ENCODE data around the gene GDF9. TPM values are rescaled to one million over a fixed set of nuclear protein-coding genes. Genes with fewer than 3 reads are reported as not detected.

GDF9 gene, protein sequence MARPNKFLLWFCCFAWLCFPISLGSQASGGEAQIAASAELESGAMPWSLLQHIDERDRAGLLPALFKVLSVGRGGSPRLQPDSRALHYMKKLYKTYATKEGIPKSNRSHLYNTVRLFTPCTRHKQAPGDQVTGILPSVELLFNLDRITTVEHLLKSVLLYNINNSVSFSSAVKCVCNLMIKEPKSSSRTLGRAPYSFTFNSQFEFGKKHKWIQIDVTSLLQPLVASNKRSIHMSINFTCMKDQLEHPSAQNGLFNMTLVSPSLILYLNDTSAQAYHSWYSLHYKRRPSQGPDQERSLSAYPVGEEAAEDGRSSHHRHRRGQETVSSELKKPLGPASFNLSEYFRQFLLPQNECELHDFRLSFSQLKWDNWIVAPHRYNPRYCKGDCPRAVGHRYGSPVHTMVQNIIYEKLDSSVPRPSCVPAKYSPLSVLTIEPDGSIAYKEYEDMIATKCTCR
- total RNA-seq (0.14 and 0.45 TPM in 2 replicates), polyA plus RNA-seq (1.8 TPM in 1 of 2 replicates, not detected in the other)

GRCh38 chr5:132866342-132867045 is at the start of gene GDF9, which contains the start of gene UQCRQ:
Gene GDF9, minus strand, starts transcription at chr5:132866469. Its CDS starts 1,936 bp downstream, at chr5:132864533.
Gene UQCRQ, plus strand, starts transcription at chr5:132866642. Its CDS starts 240 bp downstream, at chr5:132866882.
- Histone ChIP-seq H3K36me3 (peaks cover 10% of the 10 kb centered on the region), H3K4me1 (ENCODE audit: low read depth) (peaks cover 18% of the 10 kb centered on the region), H3K27me3 (no peaks in the 10 kb centered on the region), H3K4me3 (peak within 1 kb of the TSS; percentile 49), H3K9me3 (ENCODE audit: low read depth) (no peaks in the 10 kb centered on the region), H3K27ac (peak within 1 kb of the TSS; percentile 94)
- TF ChIP-seq, protein P1, sequence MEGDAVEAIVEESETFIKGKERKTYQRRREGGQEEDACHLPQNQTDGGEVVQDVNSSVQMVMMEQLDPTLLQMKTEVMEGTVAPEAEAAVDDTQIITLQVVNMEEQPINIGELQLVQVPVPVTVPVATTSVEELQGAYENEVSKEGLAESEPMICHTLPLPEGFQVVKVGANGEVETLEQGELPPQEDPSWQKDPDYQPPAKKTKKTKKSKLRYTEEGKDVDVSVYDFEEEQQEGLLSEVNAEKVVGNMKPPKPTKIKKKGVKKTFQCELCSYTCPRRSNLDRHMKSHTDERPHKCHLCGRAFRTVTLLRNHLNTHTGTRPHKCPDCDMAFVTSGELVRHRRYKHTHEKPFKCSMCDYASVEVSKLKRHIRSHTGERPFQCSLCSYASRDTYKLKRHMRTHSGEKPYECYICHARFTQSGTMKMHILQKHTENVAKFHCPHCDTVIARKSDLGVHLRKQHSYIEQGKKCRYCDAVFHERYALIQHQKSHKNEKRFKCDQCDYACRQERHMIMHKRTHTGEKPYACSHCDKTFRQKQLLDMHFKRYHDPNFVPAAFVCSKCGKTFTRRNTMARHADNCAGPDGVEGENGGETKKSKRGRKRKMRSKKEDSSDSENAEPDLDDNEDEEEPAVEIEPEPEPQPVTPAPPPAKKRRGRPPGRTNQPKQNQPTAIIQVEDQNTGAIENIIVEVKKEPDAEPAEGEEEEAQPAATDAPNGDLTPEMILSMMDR (IDR thresholded peaks at IDR 0.05; ENCODE audit: low read depth, low read length), result peak; percentile 45
- DNase-seq (ENCODE audit: low read depth in 1 of 2, low spot score in 1 of 2), result peak; percentile 99 to 100

GRCh38 chr5:132915681-132916080 is 49.4 kb upstream of the GDF9 start:
- peaks cover 13% of the 10 kb centered on the region for H3K36me3 ChIP-seq
- no peak overlapping the region for H3K27ac ChIP-seq
- no peak overlapping the region for H3K4me3 ChIP-seq
- TF ChIP-seq, protein P1 (IDR thresholded peaks at IDR 0.05; ENCODE audit: low read depth, low read length), result no peak
- peak in 1 of 2 donors; percentile 6 for DNase-seq (ENCODE audit: low read depth in 1 of 2, low spot score in 1 of 2)
- no peaks in the 10 kb centered on the region for H3K9me3 ChIP-seq (ENCODE audit: low read depth)
- H3K4me1 ChIP-seq (ENCODE audit: low read depth), result no peaks in the 10 kb centered on the region
- no peaks in the 10 kb centered on the region for H3K27me3 ChIP-seq

- H3K27ac ChIP-seq, result peak overlapping the region; percentile 30
- no peaks in the 10 kb centered on the region for H3K27me3 ChIP-seq
- no peak for DNase-seq (ENCODE audit: low read depth in 1 of 2, low spot score in 1 of 2)
- H3K36me3 ChIP-seq, result peaks cover 9% of the 10 kb centered on the region
- H3K4me3 ChIP-seq, result no peak overlapping the region
- TF ChIP-seq, protein P1 (IDR thresholded peaks at IDR 0.05; ENCODE audit: low read depth, low read length), result no peak
- H3K4me1 ChIP-seq (ENCODE audit: low read depth), result no peaks in the 10 kb centered on the region
- H3K9me3 ChIP-seq (ENCODE audit: low read depth), result no peaks in the 10 kb centered on the region
Measured at GRCh38 chr5:132909702-132910101, 43.4 kb upstream of the GDF9 start.

DNA sequence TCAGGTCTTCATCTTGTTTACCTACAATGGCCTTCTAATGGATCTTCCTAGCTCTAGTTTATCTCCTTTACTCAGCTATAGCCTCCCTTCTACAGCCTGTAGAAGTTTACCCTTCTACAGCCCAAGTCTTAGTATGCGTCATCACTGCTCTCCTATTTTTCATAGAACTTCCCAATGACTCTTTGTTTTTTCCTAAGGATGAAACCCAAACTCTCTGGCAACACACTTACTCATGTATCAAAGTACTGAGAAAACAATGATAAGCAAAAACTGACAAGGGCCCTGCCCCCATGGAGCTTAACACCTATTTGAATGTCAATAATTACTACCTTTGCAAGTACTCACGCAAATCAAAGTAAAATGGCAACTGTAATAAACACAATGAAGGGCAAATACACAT is 40.9 kb upstream of the GDF9 start:
- TF ChIP-seq, protein P1 (IDR thresholded peaks at IDR 0.05; ENCODE audit: low read depth, low read length), result no peak
- no peak overlapping the region for H3K27ac ChIP-seq
- no peaks in the 10 kb centered on the region for H3K9me3 ChIP-seq (ENCODE audit: low read depth)
- no peak overlapping the region for H3K4me3 ChIP-seq
- no peaks in the 10 kb centered on the region for H3K4me1 ChIP-seq (ENCODE audit: low read depth)
- DNase-seq (ENCODE audit: low read depth in 1 of 2, low spot score in 1 of 2), result no peak
- H3K36me3 ChIP-seq, result peaks cover 8% of the 10 kb centered on the region
- H3K27me3 ChIP-seq, result no peaks in the 10 kb centered on the region

GRCh38 chr5:132905938-132906337 is 39.7 kb upstream of the GDF9 start:
- no peaks in the 10 kb centered on the region for H3K27me3 ChIP-seq
- peak in 1 of 2 donors; percentile 54 for DNase-seq (ENCODE audit: low read depth in 1 of 2, low spot score in 1 of 2)
- no peak overlapping the region for H3K4me3 ChIP-seq
- TF ChIP-seq, protein P1 (IDR thresholded peaks at IDR 0.05; ENCODE audit: low read depth, low read length), result no peak
- H3K9me3 ChIP-seq (ENCODE audit: low read depth), result no peaks in the 10 kb centered on the region
- H3K4me1 ChIP-seq (ENCODE audit: low read depth), result no peaks in the 10 kb centered on the region
- H3K36me3 ChIP-seq, result peaks cover 10% of the 10 kb centered on the region
- no peak overlapping the region for H3K27ac ChIP-seq

Data from cardiac muscle cell (in vitro differentiated cells and primary cell).